Adipocyte (in vitro differentiated cells): Measurements from ENCODE around the gene PRSS22.

ENCODE experiments used
- DNase-seq: peaks from one replicate; pipeline ENCODE4 v3.0.0-alpha.2; 2015; ENCODE audit warnings: low read depth
- H3K27me3 ChIP-seq: replicated peaks from 2 replicates; pipeline ENCODE4 v1.7.0; 2013; ENCODE audit warnings: mild to moderate bottlenecking, low read length, moderate library complexity; ENCODE audit not compliant: control insufficient read depth, insufficient read depth
- H3K36me3 ChIP-seq: 2 replicates; pipeline ENCODE4 v1.7.0; 2013; ENCODE audit warnings: low read length, mild to moderate bottlenecking, moderate library complexity; ENCODE audit not compliant: control insufficient read depth, insufficient read depth, severe bottlenecking
- H3K4me1 ChIP-seq: 2 replicates; pipeline ENCODE4 v1.7.0; 2013; ENCODE audit warnings: mild to moderate bottlenecking, low read length, moderate library complexity; ENCODE audit not compliant: control insufficient read depth, insufficient read depth
- H3K4me3 ChIP-seq: 2 replicates; pipeline ENCODE4 v1.7.0; 2013; ENCODE audit warnings: mild to moderate bottlenecking, low read length, moderate library complexity
- H3K9ac ChIP-seq: 2 replicates; pipeline ENCODE4 v1.7.0; 2013; ENCODE audit warnings: mild to moderate bottlenecking, low read length, moderate library complexity
- H3K9me3 ChIP-seq: 2 replicates; pipeline ENCODE4 v1.7.0; 2013; ENCODE audit warnings: mild to moderate bottlenecking, low read length, moderate library complexity; ENCODE audit not compliant: control insufficient read depth

Gene PRSS22

GRCh38 chr16:2817340-2818271, 40.4 kb downstream of the PRSS22 start:
- Histone ChIP-seq H3K27me3 (peaks cover 51% of the 10 kb centered on the region), H3K4me1 (no peaks in the 10 kb centered on the region), H3K9me3 (no peaks in the 10 kb centered on the region), H3K36me3 (no peaks in the 10 kb centered on the region), H3K9ac (no peak overlapping the region), H3K4me3 (no peak overlapping the region)
- DNase-seq: no peak

GRCh38 chr16:2816751-2817339, 41.1 kb downstream of the PRSS22 start, which contains the start of gene PRSS21:
PRSS21 (plus strand) TSS chr16:2817237; CDS start chr16:2817269, 32 bp downstream.
- Histone ChIP-seq H3K36me3 (no peaks in the 10 kb centered on the region), H3K27me3 (peaks cover 50% of the 10 kb centered on the region), H3K9ac (no peak within 1 kb of the TSS), H3K9me3 (no peaks in the 10 kb centered on the region), H3K4me1 (no peaks in the 10 kb centered on the region), H3K4me3 (no peak within 1 kb of the TSS)
- DNase-seq: no peak

- no peak for DNase-seq
- Histone ChIP-seq H3K36me3 (no peaks in the 10 kb centered on the region), H3K4me1 (no peaks in the 10 kb centered on the region), H3K9me3 (no peaks in the 10 kb centered on the region), H3K9ac (no peak overlapping the region), H3K27me3 (peaks cover 56% of the 10 kb centered on the region), H3K4me3 (no peak overlapping the region)
These were observed 42.6 kb downstream of the PRSS22 start for GRCh38 chr16:2815299-2815771.

GRCh38 chr16:2814551-2815298, 43.2 kb downstream of the PRSS22 start:
- Histone ChIP-seq H3K4me1 (no peaks in the 10 kb centered on the region), H3K36me3 (no peaks in the 10 kb centered on the region), H3K9me3 (peaks cover 3% of the 10 kb centered on the region), H3K9ac (no peak overlapping the region), H3K27me3 (peaks cover 55% of the 10 kb centered on the region), H3K4me3 (no peak overlapping the region)
- no peak for DNase-seq

- H3K9me3 ChIP-seq: peaks cover 12% of the 10 kb centered on the region
- no peaks in the 10 kb centered on the region for H3K4me1 ChIP-seq
- DNase-seq: no peak
- no peaks in the 10 kb centered on the region for H3K36me3 ChIP-seq
- H3K27me3 ChIP-seq: peaks cover 54% of the 10 kb centered on the region
- no peak overlapping the region for H3K4me3 ChIP-seq
- H3K9ac ChIP-seq: no peak overlapping the region
These were observed 44.2 kb downstream of the PRSS22 start for GRCh38 chr16:2813771-2814221.

GRCh38 chr16:2811703-2812471, 46.1 kb downstream of the PRSS22 start:
- no peak for DNase-seq

GRCh38 chr16:2810651-2811050, 47.3 kb downstream of the PRSS22 start:
- H3K27me3 ChIP-seq: peaks cover 51% of the 10 kb centered on the region
- H3K4me1 ChIP-seq: no peaks in the 10 kb centered on the region
- no peaks in the 10 kb centered on the region for H3K36me3 ChIP-seq
- peaks cover 18% of the 10 kb centered on the region for H3K9me3 ChIP-seq
- no peak overlapping the region for H3K4me3 ChIP-seq
- no peak for DNase-seq
- no peak overlapping the region for H3K9ac ChIP-seq

More at GRCh38 chr16:2811703-2812471, 46.1 kb downstream of the PRSS22 start:
- Histone ChIP-seq H3K9ac (no peak overlapping the region), H3K4me1 (no peaks in the 10 kb centered on the region), H3K36me3 (no peaks in the 10 kb centered on the region), H3K9me3 (peaks cover 13% of the 10 kb centered on the region), H3K27me3 (peaks cover 42% of the 10 kb centered on the region), H3K4me3 (no peak overlapping the region)

GRCh38 chr16:2809149-2809760, 48.7 kb downstream of the PRSS22 start:
- peaks cover 54% of the 10 kb centered on the region for H3K27me3 ChIP-seq
- no peak for DNase-seq
- no peak overlapping the region for H3K4me3 ChIP-seq
- no peak overlapping the region for H3K9ac ChIP-seq
- H3K36me3 ChIP-seq: no peaks in the 10 kb centered on the region
- no peaks in the 10 kb centered on the region for H3K4me1 ChIP-seq
- peaks cover 32% of the 10 kb centered on the region for H3K9me3 ChIP-seq

GRCh38 chr16:2808181-2808580, 49.8 kb downstream of the PRSS22 start:
- no peak overlapping the region for H3K4me3 ChIP-seq
- H3K36me3 ChIP-seq: no peaks in the 10 kb centered on the region
- H3K4me1 ChIP-seq: no peaks in the 10 kb centered on the region
- peaks cover 51% of the 10 kb centered on the region for H3K27me3 ChIP-seq
- peaks cover 43% of the 10 kb centered on the region for H3K9me3 ChIP-seq
- no peak for DNase-seq
- no peak overlapping the region for H3K9ac ChIP-seq

- H3K4me1 ChIP-seq: no peaks in the 10 kb centered on the region
- no peak overlapping the region for H3K4me3 ChIP-seq
- DNase-seq: no peak
- H3K9ac ChIP-seq: no peak overlapping the region
- H3K9me3 ChIP-seq: peaks cover 49% of the 10 kb centered on the region
- H3K36me3 ChIP-seq: no peaks in the 10 kb centered on the region
- peaks cover 43% of the 10 kb centered on the region for H3K27me3 ChIP-seq
These were observed 51.7 kb downstream of the PRSS22 start for GRCh38 chr16:2806286-2806685.
